GM19397 (cell line): Measurements from ENCODE around the gene COL6A6.

Experiments
- ATAC-seq: cut with Tn5 transposase; IDR thresholded peaks from one replicate; pipeline ENCODE4 v1.9.1; 2021; ENCODE audit warnings: mild to moderate bottlenecking, moderate library complexity; ENCODE audit not compliant: unreplicated experiment

The COL6A6 gene, protein sequence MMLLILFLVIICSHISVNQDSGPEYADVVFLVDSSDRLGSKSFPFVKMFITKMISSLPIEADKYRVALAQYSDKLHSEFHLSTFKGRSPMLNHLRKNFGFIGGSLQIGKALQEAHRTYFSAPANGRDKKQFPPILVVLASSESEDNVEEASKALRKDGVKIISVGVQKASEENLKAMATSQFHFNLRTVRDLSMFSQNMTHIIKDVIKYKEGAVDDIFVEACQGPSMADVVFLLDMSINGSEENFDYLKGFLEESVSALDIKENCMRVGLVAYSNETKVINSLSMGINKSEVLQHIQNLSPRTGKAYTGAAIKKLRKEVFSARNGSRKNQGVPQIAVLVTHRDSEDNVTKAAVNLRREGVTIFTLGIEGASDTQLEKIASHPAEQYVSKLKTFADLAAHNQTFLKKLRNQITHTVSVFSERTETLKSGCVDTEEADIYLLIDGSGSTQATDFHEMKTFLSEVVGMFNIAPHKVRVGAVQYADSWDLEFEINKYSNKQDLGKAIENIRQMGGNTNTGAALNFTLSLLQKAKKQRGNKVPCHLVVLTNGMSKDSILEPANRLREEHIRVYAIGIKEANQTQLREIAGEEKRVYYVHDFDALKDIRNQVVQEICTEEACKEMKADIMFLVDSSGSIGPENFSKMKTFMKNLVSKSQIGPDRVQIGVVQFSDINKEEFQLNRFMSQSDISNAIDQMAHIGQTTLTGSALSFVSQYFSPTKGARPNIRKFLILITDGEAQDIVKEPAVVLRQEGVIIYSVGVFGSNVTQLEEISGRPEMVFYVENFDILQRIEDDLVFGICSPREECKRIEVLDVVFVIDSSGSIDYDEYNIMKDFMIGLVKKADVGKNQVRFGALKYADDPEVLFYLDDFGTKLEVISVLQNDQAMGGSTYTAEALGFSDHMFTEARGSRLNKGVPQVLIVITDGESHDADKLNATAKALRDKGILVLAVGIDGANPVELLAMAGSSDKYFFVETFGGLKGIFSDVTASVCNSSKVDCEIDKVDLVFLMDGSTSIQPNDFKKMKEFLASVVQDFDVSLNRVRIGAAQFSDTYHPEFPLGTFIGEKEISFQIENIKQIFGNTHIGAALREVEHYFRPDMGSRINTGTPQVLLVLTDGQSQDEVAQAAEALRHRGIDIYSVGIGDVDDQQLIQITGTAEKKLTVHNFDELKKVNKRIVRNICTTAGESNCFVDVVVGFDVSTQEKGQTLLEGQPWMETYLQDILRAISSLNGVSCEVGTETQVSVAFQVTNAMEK (N-terminal part only)

DNA sequence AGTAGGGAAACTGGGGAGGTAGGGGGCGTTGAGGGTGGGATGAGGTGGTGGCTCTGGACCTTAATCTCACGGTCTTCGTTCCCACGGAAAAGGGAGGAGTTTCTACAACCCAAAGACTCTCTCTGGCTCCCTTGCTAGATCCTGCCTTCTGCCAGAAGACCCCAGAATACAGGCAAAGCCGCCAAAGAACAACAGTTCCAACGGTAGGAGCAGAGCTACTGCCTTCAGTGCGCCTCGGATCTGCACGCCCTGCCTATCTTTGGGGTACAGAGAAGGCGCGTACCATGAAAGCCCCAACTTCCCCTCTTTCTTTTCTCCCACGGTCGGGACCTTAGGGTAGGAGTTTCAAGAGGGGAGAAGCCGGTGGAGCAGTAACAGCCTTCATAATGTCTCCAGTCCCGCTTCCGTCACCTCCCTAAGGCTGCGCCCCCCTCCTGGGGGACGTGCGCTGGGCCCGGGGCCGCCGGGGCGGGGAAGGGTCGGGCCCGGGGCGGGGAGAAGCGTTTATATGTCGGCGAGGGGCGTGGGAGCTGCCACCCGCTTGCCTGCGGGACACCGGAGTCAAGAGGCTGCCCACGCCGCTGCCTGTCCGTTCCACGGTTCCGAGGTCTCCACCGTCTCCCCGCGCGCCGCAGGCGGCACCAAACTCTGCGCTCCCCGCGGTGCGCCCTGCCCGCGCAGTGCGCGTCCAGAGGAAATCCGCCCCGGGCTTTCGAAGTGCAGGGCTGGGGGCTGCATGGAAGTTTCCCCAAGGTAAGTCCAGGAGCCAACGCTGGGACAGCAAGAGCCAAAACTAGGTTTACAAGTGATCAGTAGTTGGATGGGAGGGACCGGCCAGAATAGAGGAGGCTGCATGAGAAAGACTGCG, at the start of gene COL6A6:
Gene COL6A6 (plus strand): TSS at position 533 of the 868 bp plus-strand sequence. CDS start 43,188 bp downstream, outside the sequence.
- ATAC-seq = no peak

DNA sequence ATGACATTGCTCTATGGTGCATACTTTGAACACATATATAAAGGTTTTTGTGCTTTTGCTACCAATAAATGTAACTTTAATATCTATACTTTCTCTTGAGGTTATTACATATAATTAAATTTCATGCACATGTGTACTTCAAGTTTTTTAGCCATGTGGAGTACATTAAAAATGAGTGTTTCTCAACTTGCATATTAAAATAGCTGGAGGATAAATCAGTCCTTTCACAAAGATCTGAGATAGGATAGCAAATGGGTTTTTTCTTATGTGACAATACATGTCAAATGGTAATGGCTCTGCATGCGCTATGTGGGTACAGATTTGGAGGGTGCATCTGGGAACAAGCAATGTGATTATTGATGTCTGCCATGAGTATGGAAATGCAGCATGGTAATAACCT, 48.7 kb upstream of the COL6A6 start:
- no peak for ATAC-seq

DNA sequence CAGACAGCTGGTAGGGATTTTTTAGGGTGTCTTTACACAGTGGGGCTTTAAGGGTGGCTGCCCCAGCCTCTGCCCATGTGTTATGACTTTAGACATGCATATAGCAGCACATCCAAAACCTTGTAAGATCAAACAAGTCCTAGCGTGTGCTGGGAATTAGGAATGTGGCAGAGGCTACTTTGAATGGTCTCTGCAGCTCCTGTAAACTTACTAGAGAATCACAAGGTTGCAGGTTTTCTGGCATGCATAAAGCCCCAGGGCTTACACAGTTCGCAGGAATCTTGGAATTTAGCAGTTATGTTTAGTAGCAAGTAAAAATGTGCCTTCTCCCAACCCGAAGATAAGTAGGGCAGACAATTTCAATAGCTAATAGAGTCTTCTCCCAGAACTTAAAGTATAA, 46.9 kb upstream of the COL6A6 start:
- no peak for ATAC-seq

DNA sequence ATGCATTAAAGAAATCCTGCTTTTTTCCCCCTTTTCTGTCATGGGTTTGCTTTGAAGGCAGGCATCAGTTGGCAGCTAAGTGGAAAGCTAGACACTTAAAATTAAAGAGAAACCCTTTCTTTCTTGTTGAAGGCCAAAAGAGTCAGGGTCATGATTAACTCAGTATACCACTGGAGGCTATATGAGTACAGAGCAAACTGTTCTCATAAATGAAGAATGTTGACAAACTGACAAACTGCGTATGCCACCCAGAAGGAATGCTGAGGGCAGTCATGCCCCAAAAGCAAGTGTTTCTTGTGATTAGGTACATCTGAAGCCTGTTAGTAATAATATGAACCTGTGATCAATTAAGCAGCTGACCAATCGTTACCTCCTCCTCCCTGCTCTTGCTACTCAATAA, 43.6 kb upstream of the COL6A6 start:
- no peak for ATAC-seq

DNA sequence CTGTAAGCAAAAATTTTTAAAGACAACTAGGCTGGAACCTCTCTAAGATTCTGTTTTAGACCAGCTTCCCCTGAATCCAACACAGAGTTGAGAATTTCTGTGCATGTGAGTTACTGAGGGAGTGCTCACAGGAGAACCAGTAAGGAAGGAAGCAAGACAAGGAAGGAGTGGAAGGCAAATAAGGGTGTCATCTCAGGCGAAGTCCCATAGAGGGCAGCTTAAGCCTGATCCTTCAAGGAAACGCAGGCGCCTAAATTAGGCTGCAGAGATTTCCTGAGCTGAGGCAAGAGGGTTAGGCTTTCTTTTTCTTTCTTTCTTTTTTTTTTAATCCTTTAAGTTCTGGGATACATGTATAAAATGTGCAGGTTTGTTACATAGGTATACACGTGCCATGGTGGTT, 36.2 kb upstream of the COL6A6 start:
- ATAC-seq = no peak

DNA sequence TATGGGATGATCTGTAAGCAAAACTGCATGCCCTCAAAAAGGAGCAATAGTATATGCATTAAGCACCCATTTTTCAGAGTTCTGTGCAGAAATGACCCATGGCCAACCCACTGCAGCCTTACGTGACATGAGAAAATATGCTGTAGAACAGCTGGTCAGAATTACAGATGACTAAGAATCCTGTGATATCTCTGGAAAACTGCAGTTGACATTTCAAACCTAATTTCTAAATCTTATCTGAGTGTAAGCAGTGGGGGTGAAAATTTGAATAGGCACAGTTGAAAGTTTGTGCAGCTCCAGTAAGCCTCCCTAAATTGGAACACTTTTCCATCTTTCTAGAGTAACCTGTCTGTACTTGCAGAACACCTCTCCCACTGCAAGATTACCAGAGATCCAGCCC, 28.7 kb upstream of the COL6A6 start:
- no peak for ATAC-seq

DNA sequence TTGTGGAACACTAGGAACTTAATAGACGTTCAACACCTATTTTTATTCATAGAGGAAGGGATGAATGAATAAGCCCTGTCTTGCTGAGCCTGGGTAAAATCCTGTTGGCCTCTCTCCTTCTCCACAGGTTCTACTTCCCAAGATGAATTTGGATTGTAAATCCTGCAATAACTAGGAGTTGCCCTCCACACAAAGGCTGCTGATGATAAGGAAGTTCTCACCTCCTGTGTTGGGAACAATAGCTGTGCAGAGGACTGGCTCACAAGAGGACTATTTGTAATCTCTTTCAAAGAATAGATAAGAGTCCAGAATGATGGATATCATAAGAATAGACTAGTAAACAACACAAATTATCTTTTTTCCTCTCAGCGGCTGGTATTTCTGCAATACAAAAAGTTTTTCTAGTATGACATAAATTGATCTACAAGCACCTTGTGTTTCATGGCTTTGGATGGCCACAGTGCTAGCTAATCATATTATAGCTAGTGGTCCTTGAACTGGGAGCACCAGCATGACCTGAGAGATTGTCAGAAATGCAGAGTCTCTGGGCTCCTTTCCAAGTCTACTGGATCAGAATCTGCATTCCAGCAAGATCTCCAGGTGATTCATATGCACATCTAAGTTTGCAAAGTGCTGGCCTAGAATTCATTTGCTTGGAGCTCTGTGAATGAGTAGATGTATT, 28.1 kb upstream of the COL6A6 start:
- ATAC-seq = no peak

DNA sequence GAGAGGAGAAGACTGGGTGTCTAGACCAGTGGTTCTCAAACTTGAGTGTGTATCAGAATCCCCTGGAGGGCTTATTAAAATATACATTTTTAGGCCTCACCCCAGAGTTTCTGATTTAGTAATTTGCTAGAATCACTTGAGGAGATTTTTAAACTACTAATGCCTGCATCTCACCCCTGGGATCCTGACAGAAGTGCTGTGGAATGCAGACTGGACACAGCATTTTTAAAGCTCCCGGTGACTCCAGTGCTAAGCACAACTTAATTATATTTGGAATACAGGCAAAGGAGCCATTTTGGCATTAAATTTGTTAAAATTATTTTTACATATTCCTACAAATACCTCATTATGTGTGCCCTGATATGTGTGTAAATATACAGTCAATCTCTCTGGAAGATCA, 26.7 kb upstream of the COL6A6 start:
- no peak for ATAC-seq

DNA sequence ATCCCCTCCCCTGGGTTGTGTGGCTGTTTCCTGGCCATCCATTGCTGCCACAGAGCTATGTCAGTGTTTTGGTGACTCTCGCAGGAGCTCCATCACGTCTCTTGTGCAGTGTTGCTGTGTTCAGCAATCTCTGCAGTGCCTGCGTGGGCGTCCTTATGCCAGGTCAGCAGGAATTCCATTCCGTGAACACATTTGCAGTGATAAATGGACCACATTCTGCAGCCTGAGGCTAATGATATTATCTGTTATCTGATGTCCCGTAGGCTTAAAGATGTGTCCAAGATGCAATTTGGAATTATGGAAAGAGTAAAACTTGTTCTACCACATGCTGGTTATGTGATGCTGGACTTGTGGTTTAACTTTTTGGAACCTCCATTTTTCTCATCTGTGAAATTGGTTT, 25.5 kb upstream of the COL6A6 start:
- ATAC-seq = no peak

DNA sequence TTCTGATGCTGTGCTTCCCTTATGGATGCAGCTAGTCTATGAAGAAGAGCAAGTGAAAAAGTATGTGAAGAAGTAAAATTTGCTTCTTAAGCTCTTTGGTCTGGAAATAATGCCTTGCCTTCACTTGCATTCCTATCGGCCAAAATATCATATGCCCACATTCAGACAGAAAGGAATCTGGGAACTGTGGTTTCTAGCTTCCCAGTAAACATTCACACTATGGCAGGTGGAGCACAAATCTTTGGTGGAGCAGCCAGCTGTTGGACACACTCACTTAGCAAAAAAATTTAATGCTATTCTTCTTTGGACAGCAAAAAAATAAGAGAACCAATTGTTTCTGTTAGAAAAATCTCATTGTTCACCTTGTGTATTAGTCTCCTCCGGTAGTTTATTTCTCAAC, 12.3 kb upstream of the COL6A6 start:
- ATAC-seq = no peak

DNA sequence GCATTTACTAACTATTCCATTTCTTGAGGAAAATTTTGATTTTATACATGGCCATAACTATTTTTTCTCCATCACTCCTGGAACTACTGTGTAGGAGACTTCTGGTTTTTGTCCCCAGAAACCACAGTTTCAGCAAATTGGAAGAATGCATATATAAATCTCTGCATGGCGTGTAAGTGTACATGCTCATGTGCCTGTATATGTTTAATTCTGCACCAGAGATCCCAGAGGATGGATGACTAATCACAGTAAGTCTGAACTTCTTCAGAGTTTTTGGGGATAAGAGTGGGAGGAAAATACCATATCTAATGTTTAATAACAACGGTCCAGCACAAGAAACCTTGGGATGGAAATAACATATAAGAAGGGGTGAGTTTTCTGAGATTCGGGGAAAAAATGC, 10.9 kb upstream of the COL6A6 start:
- no peak for ATAC-seq

DNA sequence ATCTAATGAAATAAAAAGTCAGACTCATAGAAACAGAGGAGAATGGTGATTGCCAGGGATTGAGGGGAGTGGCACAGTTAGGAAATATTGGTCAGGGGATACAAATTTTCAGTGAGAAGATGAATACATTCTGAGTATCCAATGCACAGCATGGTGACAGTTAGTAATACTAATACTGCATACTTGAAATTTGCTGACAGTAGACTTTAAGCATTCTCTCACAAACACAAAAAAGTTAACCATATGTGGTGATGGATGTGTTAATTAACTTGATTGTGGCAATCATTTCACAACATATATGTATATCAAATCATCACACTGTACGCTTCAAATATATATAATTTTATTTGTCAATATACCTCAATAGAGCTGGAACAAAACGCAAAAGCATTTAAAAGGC, 9.2 kb upstream of the COL6A6 start:
- no peak for ATAC-seq

DNA sequence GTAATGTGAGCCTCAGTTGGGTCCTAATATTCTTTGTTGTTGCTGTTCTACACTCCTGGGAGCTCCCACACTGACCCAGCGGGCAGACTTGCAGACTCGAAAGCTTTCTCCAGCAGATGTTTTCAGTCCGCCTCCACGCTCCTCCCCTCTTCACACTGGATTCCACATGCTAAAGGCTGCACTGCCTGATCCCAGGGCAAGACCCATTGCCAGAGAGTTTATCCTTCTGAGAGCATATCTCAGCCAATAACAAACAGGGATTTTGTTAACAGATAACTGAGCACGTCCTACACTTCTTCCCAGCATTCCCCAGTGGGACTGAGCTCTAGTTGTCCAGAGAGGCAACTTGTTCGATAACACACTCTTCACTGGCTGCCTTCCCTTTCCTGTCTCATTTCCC, 8.0 kb upstream of the COL6A6 start:
- no peak for ATAC-seq

DNA sequence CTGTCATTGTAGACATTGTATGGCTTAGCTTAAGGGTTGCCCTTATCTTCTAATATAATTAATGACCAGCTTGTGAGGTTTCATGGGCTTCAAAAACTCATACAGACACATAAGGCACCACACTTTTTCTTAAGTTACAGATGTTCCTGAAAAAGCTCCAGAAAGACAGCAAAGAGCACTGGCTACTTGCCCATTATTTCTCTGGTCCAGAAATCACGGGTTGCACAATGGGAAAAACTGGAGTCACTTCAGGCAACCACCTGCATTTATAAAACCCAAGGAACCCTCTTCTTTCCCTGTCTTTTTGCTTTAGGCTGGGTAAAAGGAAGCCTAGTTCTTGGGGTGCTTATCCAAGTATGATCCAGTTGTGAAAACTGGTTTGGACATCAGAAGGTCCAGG, 2.3 kb upstream of the COL6A6 start:
- no peak for ATAC-seq

DNA sequence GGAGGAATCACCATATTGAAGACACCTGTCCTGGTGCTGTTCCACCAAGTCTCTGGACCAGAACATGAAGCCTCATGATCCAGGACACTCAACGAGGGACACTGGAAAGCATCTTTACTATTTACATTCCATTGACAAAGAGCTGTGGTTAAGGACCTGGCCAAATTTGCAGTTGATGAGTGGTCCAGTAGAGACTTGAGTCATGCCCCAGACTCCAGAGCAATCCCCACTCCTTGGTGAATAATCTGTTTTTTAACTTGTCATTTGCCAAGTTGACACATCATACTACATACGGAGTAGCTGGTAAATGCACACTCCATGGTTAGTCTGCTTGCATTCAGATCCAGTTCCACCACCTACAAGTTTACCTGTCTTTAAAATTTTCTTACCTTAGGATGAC, 1.2 kb upstream of the COL6A6 start:
- ATAC-seq = no peak

DNA sequence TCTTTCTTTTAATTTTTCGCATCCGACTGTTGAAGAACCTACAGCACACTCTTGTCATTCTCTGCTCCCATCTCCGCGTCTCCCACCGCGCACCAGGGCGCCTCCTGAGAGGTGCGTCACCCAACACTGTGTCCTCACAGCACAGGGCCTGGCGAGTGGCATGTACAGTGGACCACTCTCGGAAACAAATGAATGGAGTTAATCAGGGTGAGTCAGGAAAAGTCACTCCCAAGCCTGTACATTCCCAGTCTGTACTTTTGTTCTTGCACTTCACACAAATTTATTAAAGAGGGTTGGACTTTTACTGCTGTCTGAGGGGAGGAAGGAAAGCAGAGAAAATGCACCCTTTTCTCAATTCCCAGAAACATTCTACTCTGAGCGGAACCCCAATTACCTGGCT, 625 bp downstream of the COL6A6 start:
- no peak for ATAC-seq

DNA sequence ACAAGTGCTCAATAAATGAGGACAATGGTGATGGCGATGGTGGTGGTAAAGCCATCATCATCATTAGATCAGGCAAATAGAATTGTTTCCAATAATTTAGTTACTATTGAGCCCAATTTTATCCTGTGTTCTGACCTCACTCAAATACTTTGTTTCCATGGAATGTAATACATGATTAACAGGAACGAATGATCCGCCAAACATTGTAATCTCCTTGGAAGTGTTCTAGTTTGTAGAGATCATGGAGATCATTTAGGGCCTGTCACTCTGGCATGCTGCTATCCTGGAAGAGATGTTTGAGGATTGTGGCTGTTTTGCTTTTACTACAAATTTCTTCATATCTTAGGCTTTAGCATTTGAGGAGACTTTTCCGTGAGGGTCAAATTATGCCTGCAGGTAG, 2.8 kb downstream of the COL6A6 start:
- ATAC-seq = no peak

DNA sequence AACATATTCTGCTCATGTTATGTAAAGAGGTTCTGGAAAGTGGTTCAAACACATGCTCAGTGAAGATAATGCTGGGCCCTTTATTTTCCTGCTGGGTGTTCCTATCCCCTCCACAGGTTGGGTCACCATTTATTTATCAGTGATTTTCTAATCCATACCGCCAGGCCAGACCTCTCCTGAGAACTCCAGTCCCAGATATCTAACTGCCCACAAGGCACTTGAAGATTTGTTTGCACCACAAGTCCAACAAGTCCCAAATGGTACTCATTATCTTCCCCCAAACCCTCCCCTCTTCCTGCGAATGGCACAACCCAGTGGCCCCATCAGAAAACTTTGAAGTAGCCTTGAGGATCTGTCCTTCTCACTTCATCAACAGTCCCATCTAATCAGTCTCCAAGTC, 5.4 kb downstream of the COL6A6 start:
- no peak for ATAC-seq

DNA sequence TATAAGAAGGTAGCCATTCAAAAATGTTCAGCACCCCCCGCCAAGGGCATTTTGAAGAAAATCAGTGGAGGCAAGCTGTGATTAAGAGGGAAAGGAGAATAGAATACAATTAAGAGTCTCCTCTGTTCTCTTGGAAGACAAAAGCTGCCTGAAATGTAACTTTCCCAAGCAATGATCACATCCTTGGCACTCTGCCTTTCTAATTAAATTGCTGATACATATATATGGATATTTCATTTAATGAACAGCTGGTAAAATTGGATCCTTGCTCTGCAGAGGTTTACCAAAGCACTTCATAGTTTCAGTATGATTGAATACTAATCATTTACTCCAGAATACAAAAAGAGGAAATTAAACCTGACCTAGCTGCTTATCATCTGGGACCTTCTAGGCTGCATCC, 10.4 kb downstream of the COL6A6 start:
- no peak for ATAC-seq

DNA sequence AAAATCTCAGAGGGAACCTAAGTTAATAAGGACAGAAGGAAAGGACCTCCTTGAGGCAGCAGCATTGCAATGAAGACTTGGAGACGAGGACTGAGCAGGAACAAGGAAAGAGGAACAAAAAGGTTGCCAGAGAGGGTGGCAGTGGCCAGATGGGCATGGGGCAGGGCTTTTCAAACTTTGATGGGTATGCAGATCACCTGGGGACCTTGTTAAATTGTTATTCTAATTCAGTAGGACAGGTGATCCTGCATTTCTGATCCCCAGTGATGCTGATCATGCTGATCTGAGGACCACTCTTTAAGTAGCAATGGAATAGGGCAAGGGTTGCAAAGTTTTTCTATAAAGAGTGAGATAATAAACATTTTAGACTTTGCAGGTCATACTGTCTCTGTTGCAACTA, 11.1 kb downstream of the COL6A6 start:
- no peak for ATAC-seq
